ENCODE data around the gene ZNF660. TPM values are rescaled to one million over a fixed set of nuclear protein-coding genes. Genes with fewer than 3 reads are reported as not detected.

ZNF660 gene
- total RNA-seq, 1 donor from 2014 or later, result 0.59 TPM

GRCh38 chr3:44628716-44629115 is 44.0 kb downstream of the ZNF660 start:
- no peak for DNase-seq (ENCODE audit: low read depth, low spot score)

- DNase-seq (ENCODE audit: low read depth, low spot score), result no peak
Measured at GRCh38 chr3:44632193-44632592, 47.4 kb downstream of the ZNF660 start.

GRCh38 chr3:44642337-44642736 is 57.6 kb downstream of the ZNF660 start:
- DNase-seq (ENCODE audit: low read depth, low spot score), result no peak

GRCh38 chr3:44643024-44643423 is 58.3 kb downstream of the ZNF660 start:
- no peak for DNase-seq (ENCODE audit: low read depth, low spot score)

GRCh38 chr3:44647771-44648170 is 63.0 kb downstream of the ZNF660 start:
- no peak for DNase-seq (ENCODE audit: low read depth, low spot score)

- DNase-seq (ENCODE audit: low read depth, low spot score), result peak; percentile 77
Measured at GRCh38 chr3:44648564-44649229, 63.9 kb downstream of the ZNF660 start, which contains the start of gene ZNF35. Gene ZNF35 (plus strand): TSS chr3:44648732. CDS start chr3:44651068, 2,336 bp downstream.

Other genes starting within 250 kb of the ZNF660 start
- 20.8 and 23.1 TPM in 2 replicates for gene TCAIM, start 246.2 kb upstream of the ZNF660 start, total RNA-seq
- 7.6 and 12.0 TPM in 2 replicates for gene ZNF445, start 107.3 kb upstream of the ZNF660 start, total RNA-seq
- 0.92 and 1.2 TPM in 2 replicates for gene ZKSCAN7, start 29.8 kb upstream of the ZNF660 start, total RNA-seq
- gene ZNF197, start 40.1 kb downstream of the ZNF660 start, total RNA-seq, result 9.4 and 9.8 TPM in 2 replicates
- 14.4 and 16.6 TPM in 2 replicates for gene ZNF35, start 63.8 kb downstream of the ZNF660 start, total RNA-seq
- gene ZNF502, start 127.7 kb downstream of the ZNF660 start, total RNA-seq, result 3.6 and 3.7 TPM in 2 replicates
- 3.6 and 6.7 TPM in 2 replicates for gene ZNF501, start 144.7 kb downstream of the ZNF660 start, total RNA-seq
- 17.8 and 18.7 TPM in 2 replicates for gene KIAA1143, start 176.7 kb downstream of the ZNF660 start, total RNA-seq
- 11.5 and 19.8 TPM in 2 replicates for gene KIF15, start 176.8 kb downstream of the ZNF660 start, total RNA-seq

All from pulmonary artery endothelial cell (primary cell).